Mucosa of rectum (tissue), 2 donors: ENCODE results near the gene SPSB3.

Experiments used
- H3K27ac ChIP-seq, 2 donors: one replicate each; pipeline ENCODE4 v1.7.0; 2013; ENCODE audit warnings: inconsistent platforms in 2 of 2, low read depth in 2 of 2, low read length in 2 of 2
- H3K27me3 ChIP-seq, 2 donors: one replicate each; pipeline ENCODE4 v1.7.0; 2013; ENCODE audit warnings: low read length in 2 of 2; ENCODE audit not compliant: control insufficient read depth in 2 of 2, insufficient read depth in 2 of 2
- H3K36me3 ChIP-seq, 2 donors: one replicate each; pipeline ENCODE4 v1.7.0; 2013; ENCODE audit warnings: low read length in 2 of 2; ENCODE audit not compliant: control insufficient read depth in 2 of 2, insufficient read depth in 2 of 2
- H3K4me1 ChIP-seq, 2 donors: one replicate each; pipeline ENCODE4 v1.7.0; 2013; ENCODE audit warnings: low read length in 2 of 2, mild to moderate bottlenecking in 1 of 2; ENCODE audit not compliant: control insufficient read depth in 2 of 2, insufficient read depth in 2 of 2
- H3K4me3 ChIP-seq, 2 donors: one replicate each; pipeline ENCODE4 v1.7.0; 2013; ENCODE audit warnings: low read length in 2 of 2
- H3K9ac ChIP-seq, 2 donors: one replicate each; pipeline ENCODE4 v1.7.0; 2013; ENCODE audit warnings: low read length in 2 of 2, low read depth in 1 of 2, mild to moderate bottlenecking in 1 of 2
- H3K9me3 ChIP-seq, 2 donors: one replicate each; pipeline ENCODE4 v1.7.0; 2013; ENCODE audit warnings: low read length in 2 of 2; ENCODE audit not compliant: control insufficient read depth in 2 of 2
- donor health status: healthy.
- donor health status: Normal muscosa, but diverticular disease.

The SPSB3 gene

DNA sequence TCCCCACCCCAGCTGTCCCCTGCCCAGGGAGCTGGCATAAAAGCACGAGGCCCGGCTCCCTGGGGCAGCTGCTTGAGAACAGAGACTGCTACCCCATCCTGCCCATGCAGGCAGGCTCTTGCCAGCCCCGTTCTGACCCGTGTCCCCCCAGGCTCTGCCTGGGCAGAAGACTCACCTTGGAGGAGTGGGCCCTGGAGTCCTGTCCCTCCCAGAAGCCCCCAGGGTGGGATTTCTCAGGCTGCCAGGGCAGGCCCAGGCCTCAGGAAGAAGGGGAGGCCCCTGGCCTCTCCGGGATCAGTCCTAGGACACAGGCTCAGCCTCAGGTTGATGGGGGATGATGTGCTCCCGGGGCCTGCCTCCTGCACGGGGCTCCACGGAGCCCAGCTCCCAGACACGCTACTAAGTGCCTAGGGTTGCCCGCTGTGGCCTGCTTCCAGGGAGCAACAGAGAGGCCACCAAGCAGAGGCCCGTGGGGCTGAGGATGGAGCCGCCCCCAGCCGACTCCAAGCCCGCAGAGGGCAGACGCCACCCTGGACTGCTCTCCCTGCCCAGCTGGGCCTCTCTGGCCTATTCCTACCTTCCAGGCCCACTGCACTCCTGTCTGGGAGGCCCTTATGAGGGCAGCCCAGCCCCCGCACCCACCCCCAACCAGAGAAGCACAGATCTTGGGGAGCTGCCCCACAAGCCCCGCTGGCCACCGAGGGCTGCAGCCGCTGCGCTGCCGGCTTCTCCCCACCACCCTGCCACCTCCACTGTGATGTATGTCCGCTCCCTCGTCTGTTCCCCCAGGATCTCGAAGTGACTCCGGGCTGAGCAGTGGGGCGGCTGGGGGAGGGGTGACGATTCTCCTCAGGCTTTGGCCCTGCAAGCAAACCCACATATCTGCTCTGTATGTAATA, 12.7 kb downstream of the SPSB3 start:
- Histone ChIP-seq H3K27ac (peak overlapping the region; percentile 50 to 91), H3K36me3 (peaks cover 28 to 35% of the 10 kb centered on the region in 2 donors), H3K27me3 (no peaks in the 10 kb centered on the region), H3K4me1 (peaks cover 25 to 32% of the 10 kb centered on the region in 2 donors), H3K4me3 (peak overlapping the region; percentile 81 to 88), H3K9me3 (no peaks in the 10 kb centered on the region), H3K9ac (peak overlapping the region in 1 of 2 donors; percentile 41)

DNA sequence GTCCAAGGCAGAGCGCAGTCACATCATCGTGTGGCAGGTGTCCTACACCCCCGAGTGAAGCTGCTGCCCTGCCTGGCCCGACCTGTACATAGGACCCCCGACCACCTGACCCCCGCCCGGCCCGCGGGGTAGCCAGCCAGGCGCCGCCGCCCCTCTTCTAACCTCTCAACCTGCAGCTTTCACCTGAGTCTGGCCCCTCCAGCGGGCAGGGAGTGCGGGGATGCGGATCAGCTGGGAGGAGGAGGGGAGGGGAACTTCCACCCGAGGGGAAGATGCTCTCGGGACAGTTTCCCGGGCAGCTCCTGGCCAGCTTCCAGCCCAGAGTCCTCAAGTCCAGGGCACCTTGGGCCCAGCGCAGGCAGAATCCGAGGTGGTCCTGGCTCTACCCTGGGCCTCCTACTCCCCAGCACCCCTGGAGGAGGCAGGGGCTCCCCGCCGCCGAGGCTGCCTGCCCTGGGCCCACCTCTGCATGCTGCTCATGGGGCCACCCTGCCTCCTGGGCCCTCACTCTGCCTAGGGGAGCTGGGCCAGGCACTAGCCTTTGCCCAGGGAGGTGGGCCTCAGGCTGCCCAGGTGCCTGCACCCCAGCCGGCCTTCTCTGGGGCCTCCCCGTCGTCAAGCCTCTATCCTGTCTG, 13.5 kb downstream of the SPSB3 start:
- no peaks in the 10 kb centered on the region for H3K9me3 ChIP-seq
- H3K9ac ChIP-seq: no peak overlapping the region
- no peak overlapping the region for H3K4me3 ChIP-seq
- no peaks in the 10 kb centered on the region for H3K27me3 ChIP-seq
- no peak overlapping the region for H3K27ac ChIP-seq
- H3K36me3 ChIP-seq: peaks cover 33 to 42% of the 10 kb centered on the region in 2 donors
- H3K4me1 ChIP-seq: peaks cover 18 to 24% of the 10 kb centered on the region in 2 donors

GRCh38 chr16:1768061-1768766, 14.2 kb downstream of the SPSB3 start:
- H3K27ac ChIP-seq: no peak overlapping the region
- H3K9me3 ChIP-seq: no peaks in the 10 kb centered on the region
- peaks cover 34 to 42% of the 10 kb centered on the region in 2 donors for H3K36me3 ChIP-seq
- no peaks in the 10 kb centered on the region for H3K27me3 ChIP-seq
- H3K4me1 ChIP-seq: peaks cover 16 to 21% of the 10 kb centered on the region in 2 donors
- H3K4me3 ChIP-seq: no peak overlapping the region
- H3K9ac ChIP-seq: no peak overlapping the region

DNA sequence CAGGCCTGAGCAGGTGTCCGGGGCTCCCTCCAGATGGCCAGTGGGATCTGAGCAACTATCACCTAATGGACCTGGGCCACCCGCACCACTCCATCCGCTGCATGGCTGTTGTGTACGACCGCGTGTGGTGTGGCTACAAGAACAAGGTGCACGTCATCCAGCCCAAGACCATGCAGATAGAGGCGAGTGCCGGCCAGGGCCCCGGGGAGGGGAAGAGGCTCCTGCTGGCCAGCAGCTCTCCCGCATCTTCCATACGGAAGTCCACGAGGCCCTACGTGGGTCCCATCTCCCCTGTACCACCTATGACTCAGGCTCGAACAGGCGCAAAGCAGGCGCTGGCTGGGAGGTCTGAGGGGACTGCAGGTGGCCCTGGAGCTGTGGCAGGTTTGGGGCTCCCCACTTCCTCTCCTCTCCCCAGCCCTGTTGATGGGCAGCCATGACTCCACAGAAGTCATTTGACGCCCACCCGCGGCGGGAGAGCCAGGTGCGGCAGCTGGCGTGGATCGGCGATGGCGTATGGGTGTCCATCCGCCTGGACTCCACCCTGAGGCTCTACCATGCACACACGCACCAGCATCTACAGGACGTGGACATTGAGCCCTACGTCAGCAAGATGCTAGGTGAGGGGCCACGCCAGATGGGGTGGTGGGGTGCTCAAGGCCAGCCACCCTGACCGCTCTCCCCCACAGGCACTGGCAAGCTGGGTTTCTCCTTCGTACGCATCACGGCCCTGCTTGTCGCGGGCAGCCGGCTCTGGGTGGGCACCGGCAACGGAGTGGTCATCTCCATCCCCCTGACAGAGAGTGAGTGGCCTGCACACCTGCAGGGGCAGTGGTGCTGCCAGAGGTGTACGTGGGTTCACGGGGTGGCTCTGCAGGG, 15.0 kb downstream of the SPSB3 start:
- H3K9ac ChIP-seq: no peak overlapping the region
- H3K4me3 ChIP-seq: no peak overlapping the region
- H3K27me3 ChIP-seq: no peaks in the 10 kb centered on the region
- H3K36me3 ChIP-seq: peaks cover 36 to 45% of the 10 kb centered on the region in 2 donors
- H3K9me3 ChIP-seq: no peaks in the 10 kb centered on the region
- H3K4me1 ChIP-seq: peaks cover 16 to 19% of the 10 kb centered on the region in 2 donors
- no peak overlapping the region for H3K27ac ChIP-seq

DNA sequence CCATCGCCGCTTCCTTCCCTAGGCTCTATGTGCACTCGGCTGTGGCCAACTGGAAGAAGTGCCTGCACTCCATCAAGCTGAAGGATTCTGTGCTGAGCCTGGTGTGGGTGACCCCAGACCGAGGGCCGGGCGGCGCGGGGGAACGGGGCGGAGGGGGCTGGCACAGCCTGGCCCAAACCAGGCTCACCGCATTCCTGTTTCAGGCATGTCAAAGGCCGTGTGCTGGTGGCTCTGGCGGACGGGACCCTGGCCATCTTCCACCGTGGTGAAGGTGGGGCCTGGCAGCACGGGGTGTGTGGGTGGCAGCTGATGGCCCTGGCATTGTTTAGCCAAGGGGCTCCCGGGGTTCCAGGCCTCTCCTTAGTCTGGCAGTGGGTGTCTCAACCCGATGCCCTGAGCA, 15.7 kb downstream of the SPSB3 start:
- Histone ChIP-seq H3K4me1 (peaks cover 9 to 12% of the 10 kb centered on the region in 2 donors), H3K27ac (no peak overlapping the region), H3K4me3 (no peak overlapping the region), H3K36me3 (peaks cover 41 to 45% of the 10 kb centered on the region in 2 donors), H3K9me3 (no peaks in the 10 kb centered on the region), H3K27me3 (no peaks in the 10 kb centered on the region), H3K9ac (no peak overlapping the region)

GRCh38 chr16:1766231-1766630, 16.1 kb downstream of the SPSB3 start:
- no peaks in the 10 kb centered on the region for H3K27me3 ChIP-seq
- H3K4me1 ChIP-seq: peaks cover 9 to 12% of the 10 kb centered on the region in 2 donors
- no peak overlapping the region for H3K4me3 ChIP-seq
- peaks cover 41 to 46% of the 10 kb centered on the region in 2 donors for H3K36me3 ChIP-seq
- H3K9me3 ChIP-seq: no peaks in the 10 kb centered on the region
- H3K27ac ChIP-seq: no peak overlapping the region
- H3K9ac ChIP-seq: no peak overlapping the region

DNA sequence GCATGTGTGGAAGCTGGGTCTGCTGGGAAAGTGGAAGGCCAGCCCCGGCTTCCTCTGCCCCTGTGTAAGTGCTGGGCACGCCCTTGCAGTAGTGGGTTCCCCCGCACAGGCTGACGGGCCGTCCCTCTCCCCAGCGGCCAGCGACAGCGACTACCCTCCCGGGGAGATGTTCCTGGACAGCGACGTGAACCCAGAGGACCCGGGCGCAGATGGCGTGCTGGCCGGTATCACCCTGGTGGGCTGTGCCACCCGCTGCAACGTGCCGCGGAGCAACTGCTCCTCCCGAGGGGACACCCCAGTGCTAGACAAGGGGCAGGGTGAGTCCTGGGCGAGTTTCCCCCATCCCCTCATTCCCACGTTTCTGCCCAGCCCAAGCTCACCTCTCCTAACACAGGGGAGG, 16.5 kb downstream of the SPSB3 start:
- no peak overlapping the region for H3K9ac ChIP-seq
- peaks cover 43 to 48% of the 10 kb centered on the region in 2 donors for H3K36me3 ChIP-seq
- no peaks in the 10 kb centered on the region for H3K27me3 ChIP-seq
- peaks cover 9 to 12% of the 10 kb centered on the region in 2 donors for H3K4me1 ChIP-seq
- H3K4me3 ChIP-seq: no peak overlapping the region
- no peaks in the 10 kb centered on the region for H3K9me3 ChIP-seq
- no peak overlapping the region for H3K27ac ChIP-seq

DNA sequence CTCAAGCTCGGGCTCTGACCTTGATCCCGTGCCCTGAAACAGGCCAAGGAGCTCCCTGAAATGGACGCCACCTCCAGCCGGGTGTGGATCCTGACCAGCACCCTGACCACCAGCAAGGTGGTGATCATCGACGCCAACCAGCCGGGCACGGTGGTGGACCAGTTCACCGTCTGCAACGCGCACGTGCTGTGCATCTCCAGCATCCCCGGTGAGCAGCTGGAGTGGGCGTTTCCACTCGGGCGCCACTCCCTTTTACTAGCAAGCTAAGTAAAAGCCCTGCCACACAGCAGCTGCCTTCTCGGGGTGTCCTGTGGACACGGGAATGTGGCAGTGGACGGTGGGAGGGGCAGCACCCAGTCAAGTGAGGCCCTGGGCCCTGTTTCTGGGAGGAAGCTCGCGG, 17.4 kb downstream of the SPSB3 start:
- no peak overlapping the region for H3K9ac ChIP-seq
- no peaks in the 10 kb centered on the region for H3K9me3 ChIP-seq
- H3K27ac ChIP-seq: no peak overlapping the region
- no peaks in the 10 kb centered on the region for H3K27me3 ChIP-seq
- no peak overlapping the region for H3K4me3 ChIP-seq
- peaks cover under 1 to 4% of the 10 kb centered on the region in 2 donors for H3K4me1 ChIP-seq
- peaks cover 45 to 55% of the 10 kb centered on the region in 2 donors for H3K36me3 ChIP-seq
